K562 (cell line): Measurements from ENCODE around the gene UVRAG. TPM values are rescaled to one million over a fixed set of nuclear protein-coding genes. Genes with fewer than 3 reads are reported as not detected.

Experiments used
- ATAC-seq: fragments of 200-7000 bp; cut with Tn5 transposase; 3 replicates; pipeline ENCODE4 v1.9.1; 2020; ENCODE audit warnings: moderate library complexity
- BruUV-seq: library from RNA; stranded (reverse); fragments of 400-500 nt; replicated peaks from 2 replicates; lab custom pipeline; 2021; lab: Mats Ljungman, UMichigan
- CTCF ChIA-PET: fragments of 300-600 bp; formaldehyde crosslinking; extraction: SDS; loops from one replicate; lab custom pipeline; 2021; ENCODE audit warnings: low intra/inter-chr PET ratio; lab: Yijun Ruan, JAX
- POLR2A ChIA-PET: fragments of 300-600, 350-650 bp; sonication (Branson Sonifier 250); formaldehyde crosslinking; extraction: SDS; loops from one replicate; lab custom pipeline; 2021; ENCODE audit warnings: antibody characterized with exemption, inconsistent platforms; lab: Yijun Ruan, JAX
- DNase-seq, 4 experiments: peaks; one replicate each; pipeline versions ENCODE4 v3.0.0 to v3.0.0-alpha.2; 2011 to 2018; ENCODE audit warnings: low spot score in 3 of 4, mixed read lengths in 3 of 4; ENCODE audit errors: extremely low read depth in 1 of 4
- FAIRE-seq: peaks from 2 replicates; lab custom pipeline; 2011; peaks lifted over from hg19 to GRCh38; lab: Jason Lieb, UNC
- H2AFZ ChIP-seq: 2 replicates; pipeline ENCODE4 v1.6.0; 2011; ENCODE audit warnings: low read depth, low read length, control low read depth, inconsistent platforms
- H3K27ac ChIP-seq: fragments of 200-600 bp; 3 replicates; pipeline ENCODE4 v1.8.0; 2011; ENCODE audit warnings: low read depth, mild to moderate bottlenecking, control low read depth, inconsistent platforms, low read length, moderate library complexity, mixed read lengths; ENCODE audit errors: extremely low read depth
- H3K27me3 ChIP-seq, 2 experiments: fragments of 300-600 bp in 1 of 2; 2 replicates in 1 of 2; 3 replicates in 1 of 2; pipeline versions ENCODE4 v1.6.0 to v1.8.0; 2011; ENCODE audit warnings: inconsistent platforms in 2 of 2, low read length in 2 of 2, mild to moderate bottlenecking in 1 of 2, mixed read lengths in 1 of 2, moderate library complexity in 1 of 2; ENCODE audit not compliant: control insufficient read depth in 2 of 2, insufficient read depth in 2 of 2
- H3K36me3 ChIP-seq: fragments of 300-600 bp; 3 replicates; pipeline ENCODE4 v1.8.0; 2011; ENCODE audit warnings: mild to moderate bottlenecking, low read length, inconsistent platforms; ENCODE audit not compliant: control insufficient read depth, insufficient read depth
- H3K4me1 ChIP-seq, 2 experiments: fragments of 200-600 bp in 1 of 2; replicated peaks in 1 of 2; 2 replicates in 1 of 2; 3 replicates in 1 of 2; pipeline versions ENCODE4 v1.5.1 to v1.8.0; 2011; ENCODE audit warnings: inconsistent platforms in 2 of 2, low read length in 2 of 2, mild to moderate bottlenecking in 1 of 2, mixed read lengths in 1 of 2, moderate library complexity in 1 of 2; ENCODE audit not compliant: control insufficient read depth in 2 of 2, insufficient read depth in 2 of 2
- H3K4me2 ChIP-seq: 2 replicates; pipeline ENCODE4 v1.6.1; 2011; ENCODE audit warnings: low read length, control low read depth, inconsistent platforms, mixed read lengths; ENCODE audit not compliant: insufficient read depth
- H3K4me3 ChIP-seq: fragments of 200-600 bp; sonication (generic), shearing (Covaris generic); 2 replicates; pipeline ENCODE4 v1.5.1; 2016; ENCODE audit warnings: control low read depth, inconsistent platforms
- H3K79me2 ChIP-seq: fragments of 200-600 bp; 3 replicates; pipeline ENCODE4 v1.8.0; 2011; ENCODE audit warnings: low read length, inconsistent platforms; ENCODE audit not compliant: control insufficient read depth, insufficient read depth
- H3K9ac ChIP-seq, 2 experiments: 2 replicates each; pipeline versions ENCODE4 v1.6.0 to v1.6.1; 2011; ENCODE audit warnings: low read depth in 2 of 2, low read length in 2 of 2, control low read depth in 1 of 2, inconsistent platforms in 1 of 2, mild to moderate bottlenecking in 1 of 2, mixed read lengths in 1 of 2; ENCODE audit not compliant: insufficient read depth in 1 of 2
- H3K9me1 ChIP-seq: one replicate; pipeline ENCODE4 v1.6.0; 2011; ENCODE audit warnings: inconsistent platforms, mild to moderate bottlenecking, low read length, moderate library complexity; ENCODE audit not compliant: control insufficient read depth, insufficient read depth
- H3K9me3 ChIP-seq: replicated peaks from 2 replicates; pipeline ENCODE4 v1.5.1; 2011; ENCODE audit warnings: low read depth, low read length, inconsistent platforms; ENCODE audit not compliant: control insufficient read depth, insufficient read depth
- H4K20me1 ChIP-seq: replicated peaks from 2 replicates; pipeline ENCODE4 v1.6.1; 2011; ENCODE audit warnings: low read length, inconsistent platforms, mixed read lengths; ENCODE audit not compliant: control insufficient read depth, insufficient read depth
- CBFB ChIP-seq: sonication (generic); formaldehyde crosslinking; IDR thresholded peaks from 2 replicates; pipeline ENCODE4 v1.4.0; 2020; ENCODE audit warnings: mild to moderate bottlenecking, missing genetic modification reagents
- CTBP1 ChIP-seq: fragments of 450-650 bp; IDR thresholded peaks from 2 replicates; pipeline ENCODE4 v1.6.1; 2016; ENCODE audit warnings: borderline replicate concordance
- FOS ChIP-seq: IDR thresholded peaks from 3 replicates; pipeline ENCODE4 v1.6.1; 2011; ENCODE audit not compliant: insufficient read length; ENCODE audit errors: extremely low read depth
- FOXK1 ChIP-seq: sonication (generic); formaldehyde crosslinking; IDR thresholded peaks from 2 replicates; pipeline ENCODE4 v1.8.0; 2022; ENCODE audit warnings: missing genetic modification reagents, mild to moderate bottlenecking, borderline replicate concordance
- MEF2A ChIP-seq: IDR thresholded peaks from 2 replicates; pipeline ENCODE4 v1.6.1; 2011; ENCODE audit warnings: low read depth, mild to moderate bottlenecking, low read length, moderate library complexity; ENCODE audit not compliant: control insufficient read depth
- XRCC5 ChIP-seq: fragments of 200-400 bp; formaldehyde crosslinking; IDR thresholded peaks from 2 replicates; pipeline ENCODE4 v1.6.1; 2017; ENCODE audit warnings: low read depth, mild to moderate bottlenecking, low read length
- ZNF561 ChIP-seq: fragments of 450-650 bp; formaldehyde crosslinking; conservative IDR thresholded peaks from 2 replicates; pipeline ENCODE4 v1.4.0; 2020; ENCODE audit warnings: mild to moderate bottlenecking, moderate library complexity
- ZNF609 ChIP-seq: sonication (generic); formaldehyde crosslinking; IDR thresholded peaks from 2 replicates; pipeline ENCODE4 v1.8.1; 2023; ENCODE audit warnings: missing genetic modification reagents, mild to moderate bottlenecking, borderline replicate concordance
- WGBS: fragments of 100-300 bp; shearing (Covaris generic); methylation state at CpG from one replicate; pipeline ENCODE4 v1.1.6; 2016; ENCODE audit warnings: low coverage, mixed read lengths; ENCODE audit not compliant: insufficient coverage; ENCODE audit errors: missing lambda C conversion rate; 5-methylcytosine and 5-hydroxymethylcytosine counted together
- in situ Hi-C: fragments of 300-500 bp; cut with MboI; formaldehyde crosslinking; loops from 4 replicates; pipeline ENCODE4 v1.15.0; 2018; ENCODE audit warnings: inconsistent platforms, mixed read lengths
- intact Hi-C: fragments of 100-400 bp; cut with micrococcal nuclease; formaldehyde crosslinking; loops from 2 replicates; pipeline ENCODE4 v1.14.2; 2022
- polyA plus RNA-seq, 8 experiments: library from polyadenylated mRNA; depleted of rRNA in 4 of 8; stranded (reverse) in 5 of 8; unstranded in 3 of 8; fragments of >200 nt; fragmentation: Nextera tagmentation in 2 of 8; fragmentation: Illumina TruSeq in 1 of 8; extraction: Ambion mirVana in 2 of 8; extraction: Trizol in 1 of 8; gene quantifications; 2 replicates each; pipeline versions ENCODE4 v1.2.1 to v1.2.3, GENCODE V29; 2011 to 2014; ENCODE audit warnings: inconsistent platforms in 1 of 8, missing spikeins in 1 of 8
- total RNA-seq, 7 experiments: library from RNA; depleted of rRNA in 6 of 7; stranded (reverse); fragments of >200 nt in 6 of 7; fragmentation: Illumina TruSeq in 2 of 7; extraction: Trizol in 2 of 7; gene quantifications; 2 replicates each; pipeline versions ENCODE4 v1.2.1 to v1.2.3, GENCODE V29; 2011 to 2021; ENCODE audit warnings: low replicate concordance in 1 of 7
- TF ChIP-seq, protein P1 (sequence below): conservative IDR thresholded peaks from 2 replicates; pipeline ENCODE4 v1.6.1; 2011; ENCODE audit warnings: low read depth, mild to moderate bottlenecking, low read length; ENCODE audit not compliant: control insufficient read depth

UVRAG gene
- total and polyA plus RNA-seq, 9 of the 15 experiments (the other 6 are each of a cell fraction or from before 2014, with no cell fraction given), result 3.1 to 17.8 (median 12.4) TPM

DNA sequence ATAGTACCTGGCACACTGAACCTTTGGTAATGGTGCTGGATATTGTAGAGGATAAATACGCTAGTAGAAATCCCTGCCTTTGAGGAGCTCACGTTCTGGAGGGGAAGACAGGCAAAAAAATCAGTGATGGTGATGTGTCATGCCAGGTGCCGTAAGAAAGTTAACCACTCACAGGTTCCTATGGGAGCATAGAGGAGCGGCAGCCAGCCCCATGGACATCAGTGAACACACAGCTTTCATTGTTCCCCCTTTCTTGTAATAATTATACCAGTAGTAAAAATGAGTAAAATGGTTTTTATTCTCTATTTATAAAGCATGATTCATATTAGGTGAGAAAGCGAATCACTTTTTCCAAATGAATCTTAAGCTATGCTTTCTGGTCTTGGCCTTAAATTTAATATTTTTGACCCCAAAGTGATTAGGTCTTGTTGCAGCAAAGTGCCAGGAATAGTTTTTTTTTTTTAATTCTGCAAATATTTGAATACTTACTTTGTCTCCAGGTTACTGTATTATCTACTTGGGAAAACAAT lies 57.9 kb downstream of the UVRAG start:
- DNase-seq (no peak), ATAC-seq (no peak), FAIRE-seq (no peak)
- Histone ChIP-seq H3K4me2 (no peak overlapping the region), H3K36me3 (no peaks in the 10 kb centered on the region), H3K4me3 (no peak overlapping the region), H3K4me1 (peaks cover 2 to 6% of the 10 kb centered on the region in 2 experiments; a peak in 3 of 5 replicates), H3K27ac (no peak overlapping the region), H3K27me3 (no peaks in the 10 kb centered on the region), H3K9me1 (no peaks in the 10 kb centered on the region), H2AFZ (no peak overlapping the region), H3K9me3 (no peaks in the 10 kb centered on the region), H3K79me2 (peaks cover 13% of the 10 kb centered on the region), H4K20me1 (no peaks in the 10 kb centered on the region; the same call in 1 of the 2 replicates), H3K9ac (no peak overlapping the region)
- in situ Hi-C loops (loop anchor here (25.0 kb wide), 1 partner anchor 436 kb away; the partner anchor contains the start of gene KLHL35), intact Hi-C loops (loop anchor here (5.0 kb wide), 1 partner anchor 486 kb away; no protein-coding TSS in a partner anchor)
- ChIA-PET POLR2A (interaction anchor here (0.6 to 1.6 kb wide), 5 partner anchors 8 to 450 kb away, joined by 3 to 4 read pairs (median 3); no protein-coding TSS in a partner anchor), CTCF (no interaction called here)
- TF ChIP-seq FOXK1 (CRISPR knock-in tag) (no peak), CTBP1 (no peak), CBFB (CRISPR knock-in tag) (no peak), MEF2A (no peak), ZNF561 (no peak), XRCC5 (no peak), ZNF609 (CRISPR knock-in tag) (no peak), FOS (no peak)
- TF ChIP-seq, protein P1, sequence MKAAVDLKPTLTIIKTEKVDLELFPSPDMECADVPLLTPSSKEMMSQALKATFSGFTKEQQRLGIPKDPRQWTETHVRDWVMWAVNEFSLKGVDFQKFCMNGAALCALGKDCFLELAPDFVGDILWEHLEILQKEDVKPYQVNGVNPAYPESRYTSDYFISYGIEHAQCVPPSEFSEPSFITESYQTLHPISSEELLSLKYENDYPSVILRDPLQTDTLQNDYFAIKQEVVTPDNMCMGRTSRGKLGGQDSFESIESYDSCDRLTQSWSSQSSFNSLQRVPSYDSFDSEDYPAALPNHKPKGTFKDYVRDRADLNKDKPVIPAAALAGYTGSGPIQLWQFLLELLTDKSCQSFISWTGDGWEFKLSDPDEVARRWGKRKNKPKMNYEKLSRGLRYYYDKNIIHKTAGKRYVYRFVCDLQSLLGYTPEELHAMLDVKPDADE, result no peak
- BruUV-seq, result no TSS peak
- 66% methylated on average over 5 of the region's 5 CpGs for WGBS
